Right hindlimb (tissue), 1 donor: ENCODE data around the gene CEMIP2.
"Not testable (repeated sequence)": the region's sequence is repeated elsewhere in the genome, so short reads cannot be mapped to it uniquely, and the experiment has no call there.

Source experiments
- DNase-seq: peaks from one replicate; pipeline ENCODE4 v3.0.0-alpha.2; 2018

Gene CEMIP2, protein sequence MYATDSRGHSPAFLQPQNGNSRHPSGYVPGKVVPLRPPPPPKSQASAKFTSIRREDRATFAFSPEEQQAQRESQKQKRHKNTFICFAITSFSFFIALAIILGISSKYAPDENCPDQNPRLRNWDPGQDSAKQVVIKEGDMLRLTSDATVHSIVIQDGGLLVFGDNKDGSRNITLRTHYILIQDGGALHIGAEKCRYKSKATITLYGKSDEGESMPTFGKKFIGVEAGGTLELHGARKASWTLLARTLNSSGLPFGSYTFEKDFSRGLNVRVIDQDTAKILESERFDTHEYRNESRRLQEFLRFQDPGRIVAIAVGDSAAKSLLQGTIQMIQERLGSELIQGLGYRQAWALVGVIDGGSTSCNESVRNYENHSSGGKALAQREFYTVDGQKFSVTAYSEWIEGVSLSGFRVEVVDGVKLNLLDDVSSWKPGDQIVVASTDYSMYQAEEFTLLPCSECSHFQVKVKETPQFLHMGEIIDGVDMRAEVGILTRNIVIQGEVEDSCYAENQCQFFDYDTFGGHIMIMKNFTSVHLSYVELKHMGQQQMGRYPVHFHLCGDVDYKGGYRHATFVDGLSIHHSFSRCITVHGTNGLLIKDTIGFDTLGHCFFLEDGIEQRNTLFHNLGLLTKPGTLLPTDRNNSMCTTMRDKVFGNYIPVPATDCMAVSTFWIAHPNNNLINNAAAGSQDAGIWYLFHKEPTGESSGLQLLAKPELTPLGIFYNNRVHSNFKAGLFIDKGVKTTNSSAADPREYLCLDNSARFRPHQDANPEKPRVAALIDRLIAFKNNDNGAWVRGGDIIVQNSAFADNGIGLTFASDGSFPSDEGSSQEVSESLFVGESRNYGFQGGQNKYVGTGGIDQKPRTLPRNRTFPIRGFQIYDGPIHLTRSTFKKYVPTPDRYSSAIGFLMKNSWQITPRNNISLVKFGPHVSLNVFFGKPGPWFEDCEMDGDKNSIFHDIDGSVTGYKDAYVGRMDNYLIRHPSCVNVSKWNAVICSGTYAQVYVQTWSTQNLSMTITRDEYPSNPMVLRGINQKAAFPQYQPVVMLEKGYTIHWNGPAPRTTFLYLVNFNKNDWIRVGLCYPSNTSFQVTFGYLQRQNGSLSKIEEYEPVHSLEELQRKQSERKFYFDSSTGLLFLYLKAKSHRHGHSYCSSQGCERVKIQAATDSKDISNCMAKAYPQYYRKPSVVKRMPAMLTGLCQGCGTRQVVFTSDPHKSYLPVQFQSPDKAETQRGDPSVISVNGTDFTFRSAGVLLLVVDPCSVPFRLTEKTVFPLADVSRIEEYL (N-terminal part only)

GRCh38 chr9:71768388-71769174 is at the start of gene CEMIP2:
TSS of gene CEMIP2 (minus strand) at chr9:71768513. CDS start at chr9:71750373, 18,140 bp downstream.
- DNase-seq, result peak; percentile 95

DNA sequence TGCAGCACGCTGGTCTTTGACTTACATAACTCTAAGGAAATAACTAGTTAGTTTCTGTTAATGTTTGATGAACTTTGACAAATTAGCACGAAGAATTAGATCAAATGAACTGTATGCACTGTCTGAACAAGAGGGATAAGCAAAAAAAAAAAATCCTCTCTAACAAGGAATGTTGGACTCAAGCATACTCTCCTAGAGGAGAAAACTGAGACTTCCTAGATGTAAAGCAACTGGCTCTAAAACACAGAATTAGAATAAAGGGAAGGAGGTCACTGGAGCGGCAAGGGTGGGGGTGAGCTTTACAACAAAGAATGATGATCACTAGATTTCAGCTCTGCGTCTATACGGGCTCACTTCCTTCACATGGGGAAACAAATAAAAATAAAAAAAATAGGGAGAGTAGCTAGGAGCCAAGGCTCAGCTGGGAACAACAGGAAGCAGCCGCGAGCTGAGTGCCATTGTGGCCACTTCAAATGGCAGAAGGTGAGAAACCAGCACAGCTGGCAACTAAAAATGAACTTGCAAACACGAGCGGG is 48.7 kb upstream of the CEMIP2 start:
- DNase-seq, result peak; percentile 33

GRCh38 chr9:71814815-71815214 is 46.5 kb upstream of the CEMIP2 start:
- DNase-seq, result peak; percentile 81

DNA sequence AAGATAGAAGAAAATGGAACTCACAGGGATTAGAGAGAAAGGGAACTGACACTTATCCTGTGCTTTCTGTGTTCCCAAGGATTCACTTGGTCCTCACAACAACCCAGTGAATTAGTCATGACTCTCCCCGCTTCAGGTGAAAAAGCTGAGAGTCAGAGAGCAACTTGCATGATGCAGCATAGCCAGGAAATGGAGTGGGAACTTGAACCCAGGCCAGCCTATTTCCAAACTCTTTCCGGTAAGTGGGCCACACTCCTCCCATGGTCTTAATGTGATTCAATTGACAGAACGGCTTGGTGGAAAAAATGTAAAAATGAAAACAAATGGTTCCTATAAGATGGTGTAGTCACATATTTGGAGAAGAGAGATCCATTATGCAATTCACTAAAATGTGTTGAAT is 45.9 kb upstream of the CEMIP2 start:
- DNase-seq, result peak; percentile 81

GRCh38 chr9:71812385-71812784 is 44.1 kb upstream of the CEMIP2 start:
- DNase-seq, result peak; percentile 80

- DNase-seq, result no peak
Measured at GRCh38 chr9:71808068-71808467, 39.8 kb upstream of the CEMIP2 start.

- peak; percentile 54 for DNase-seq
Measured at GRCh38 chr9:71806901-71807307, 38.6 kb upstream of the CEMIP2 start.

DNA sequence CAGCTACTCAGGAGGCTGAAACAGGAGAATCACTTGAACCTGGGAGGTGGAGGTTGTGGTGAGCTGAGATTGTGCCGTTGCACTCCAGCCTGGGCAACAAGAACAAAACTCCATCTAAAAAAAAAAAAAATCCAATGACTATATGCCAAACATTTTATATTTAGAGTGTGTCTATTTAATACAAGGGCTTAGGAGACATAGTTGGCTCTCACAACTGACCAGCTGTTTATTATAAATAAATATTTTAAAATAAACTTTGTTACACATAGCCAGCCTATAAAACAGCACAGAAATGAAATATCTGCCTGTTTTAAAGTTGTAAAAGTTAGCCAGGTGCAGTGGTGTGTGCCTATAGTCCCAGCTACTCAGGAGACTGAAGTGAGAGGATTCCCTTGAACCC is 36.8 kb upstream of the CEMIP2 start:
- DNase-seq, result not testable (repeated sequence)

GRCh38 chr9:71801826-71802225 is 33.5 kb upstream of the CEMIP2 start:
- DNase-seq, result no peak

DNA sequence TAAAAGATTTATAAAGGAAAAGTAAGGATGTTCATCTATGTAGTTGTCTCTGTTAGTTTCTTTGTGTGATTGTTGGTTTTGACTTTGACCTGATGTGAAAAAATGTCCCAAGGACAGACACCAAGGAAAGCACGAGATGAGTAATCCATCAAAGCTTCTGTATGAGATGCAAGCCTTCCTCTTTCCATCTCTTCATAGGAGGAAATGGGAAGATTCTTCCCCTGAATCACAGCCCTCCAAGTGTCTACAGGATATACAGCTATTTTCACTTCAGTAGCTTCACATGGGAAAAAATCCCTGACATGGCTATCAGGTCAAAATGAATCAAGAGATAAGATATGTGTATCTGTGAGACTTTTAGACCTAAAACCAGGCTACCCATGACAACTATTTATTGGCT is 29.0 kb upstream of the CEMIP2 start:
- DNase-seq, result no peak

- DNase-seq, result no peak
Measured at GRCh38 chr9:71796100-71796767, 27.9 kb upstream of the CEMIP2 start.

GRCh38 chr9:71795097-71795813 is 26.9 kb upstream of the CEMIP2 start:
- no peak for DNase-seq

DNA sequence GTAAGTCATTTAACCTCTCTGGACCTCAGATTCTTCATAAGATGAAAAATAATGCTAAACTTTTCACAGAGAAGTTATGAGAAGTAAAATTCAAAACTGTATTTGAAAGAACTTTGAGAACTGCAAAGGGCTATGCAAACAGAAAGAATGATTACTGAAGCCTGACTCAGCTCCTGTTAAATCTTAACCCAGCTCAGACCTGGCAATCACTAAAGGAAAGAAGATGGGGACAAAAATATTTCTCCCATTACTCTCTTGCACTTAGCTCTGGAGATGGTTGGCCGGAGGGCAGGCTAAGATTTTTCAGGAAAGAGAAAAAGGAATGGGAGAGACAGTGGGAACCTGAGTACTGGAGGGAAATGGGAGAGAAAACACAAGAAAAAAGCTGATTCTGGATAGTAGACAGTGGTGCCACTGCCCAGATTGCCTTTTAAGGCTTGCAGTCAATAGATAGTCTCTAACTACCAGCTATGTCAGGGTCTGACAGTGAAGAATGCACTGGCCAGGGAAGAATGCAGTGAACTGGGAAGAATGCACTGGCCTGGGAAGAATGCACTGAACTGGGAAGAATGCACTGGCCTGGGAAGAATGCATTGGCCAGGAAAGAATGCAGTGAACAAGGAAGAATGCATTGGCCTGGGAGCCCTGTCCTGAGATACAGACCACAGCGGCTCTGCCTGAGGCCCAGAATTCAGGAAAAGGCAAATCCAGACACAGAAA is 25.2 kb upstream of the CEMIP2 start:
- DNase-seq, result no peak

DNA sequence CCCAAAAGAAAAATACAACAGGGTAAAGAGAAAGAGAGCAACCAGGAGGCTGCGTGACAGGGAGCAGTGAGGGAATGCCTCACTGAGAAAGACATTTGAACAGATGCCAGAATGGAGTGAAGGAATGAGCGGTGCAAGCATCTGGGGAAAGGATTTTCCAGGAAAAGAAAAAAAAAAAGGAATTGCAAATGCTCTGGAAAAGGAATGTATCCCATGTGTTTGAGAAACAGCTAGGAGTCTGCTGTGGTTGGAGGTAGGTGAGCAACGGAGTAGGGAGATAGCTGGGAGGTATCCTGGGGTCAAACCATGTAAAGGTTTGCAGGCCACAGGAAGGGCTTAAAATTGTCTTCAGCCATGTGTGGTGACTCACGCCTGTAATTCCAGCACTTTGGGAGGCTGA is 23.6 kb upstream of the CEMIP2 start:
- DNase-seq, result no peak

- DNase-seq, result no peak
Measured at GRCh38 chr9:71790296-71790695, 22.0 kb upstream of the CEMIP2 start.

- no peak for DNase-seq
Measured at GRCh38 chr9:71783120-71783523, 14.8 kb upstream of the CEMIP2 start.

GRCh38 chr9:71781391-71781790 is 13.1 kb upstream of the CEMIP2 start:
- DNase-seq, result no peak

- no peak for DNase-seq
Measured at GRCh38 chr9:71780953-71781352, 12.6 kb upstream of the CEMIP2 start.

DNA sequence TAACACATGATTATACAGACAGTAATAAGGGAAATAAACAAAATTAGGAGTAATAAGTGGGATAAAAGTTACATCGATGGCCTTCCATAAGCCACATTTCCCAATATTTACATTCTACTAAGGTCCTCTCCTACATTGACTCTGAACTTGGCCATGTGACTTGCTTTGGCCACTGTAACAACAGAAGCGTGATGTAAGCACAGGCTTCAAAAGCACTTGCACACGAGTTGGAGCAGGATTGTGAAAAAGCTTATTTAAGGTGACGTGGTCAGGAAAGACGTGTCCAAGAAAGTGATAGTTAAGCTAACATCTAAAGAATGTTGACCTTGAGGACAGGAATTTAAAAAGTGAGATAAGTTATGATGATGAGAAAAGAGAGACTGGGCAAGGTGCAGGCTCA is 9.8 kb upstream of the CEMIP2 start:
- DNase-seq, result no peak

DNA sequence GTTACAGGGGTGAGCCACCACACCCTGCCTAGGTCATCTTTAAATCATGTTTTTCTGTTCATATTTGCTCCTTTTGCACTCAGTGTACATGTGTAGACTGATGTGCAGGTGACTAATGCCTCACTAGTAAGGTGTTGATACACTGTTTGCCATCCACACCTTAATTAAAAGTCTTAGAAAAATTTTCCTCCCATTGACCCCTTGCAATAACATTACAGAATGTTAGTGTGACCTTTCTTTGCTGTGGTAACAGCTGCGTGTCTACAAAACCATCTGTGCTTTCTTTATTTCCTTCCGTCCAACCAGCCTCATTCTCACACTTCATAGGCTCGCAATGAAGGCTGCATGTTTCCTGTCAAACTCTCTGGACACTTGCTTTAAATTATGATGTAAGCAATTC is 6.6 kb upstream of the CEMIP2 start:
- DNase-seq, result no peak
